ELF-1 (cell line): ENCODE results near the gene DDC.
"Not testable (repeated sequence)": the region's sequence is repeated elsewhere in the genome, so short reads cannot be mapped to it uniquely, and the experiment has no call there.

ENCODE experiments used
- DNase-seq: peaks from one replicate; pipeline ENCODE4 v3.0.0-alpha.2; 2016; ENCODE audit warnings: low read depth, low spot score

Gene DDC

DNA sequence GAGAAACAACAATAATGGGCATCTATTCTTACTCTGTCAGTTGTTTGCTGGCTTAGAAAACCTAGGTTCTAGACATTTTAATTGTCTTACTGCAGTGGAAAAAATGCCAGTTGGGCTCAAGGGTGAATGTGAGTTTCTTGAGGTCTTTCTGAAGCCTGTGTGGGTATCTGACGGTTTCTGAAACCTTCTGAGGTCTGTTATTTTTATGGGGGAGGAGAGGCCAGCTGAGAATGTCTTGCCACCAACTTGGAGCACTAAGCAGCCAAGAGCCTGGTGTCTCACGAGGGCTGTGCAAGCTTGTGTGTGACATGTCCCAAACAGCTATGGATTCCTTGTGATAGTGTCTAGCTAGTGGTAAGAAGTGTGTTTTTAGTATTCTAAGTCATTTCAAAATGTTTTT lies 24.2 kb upstream of the DDC start:
- DNase-seq: no peak

DNA sequence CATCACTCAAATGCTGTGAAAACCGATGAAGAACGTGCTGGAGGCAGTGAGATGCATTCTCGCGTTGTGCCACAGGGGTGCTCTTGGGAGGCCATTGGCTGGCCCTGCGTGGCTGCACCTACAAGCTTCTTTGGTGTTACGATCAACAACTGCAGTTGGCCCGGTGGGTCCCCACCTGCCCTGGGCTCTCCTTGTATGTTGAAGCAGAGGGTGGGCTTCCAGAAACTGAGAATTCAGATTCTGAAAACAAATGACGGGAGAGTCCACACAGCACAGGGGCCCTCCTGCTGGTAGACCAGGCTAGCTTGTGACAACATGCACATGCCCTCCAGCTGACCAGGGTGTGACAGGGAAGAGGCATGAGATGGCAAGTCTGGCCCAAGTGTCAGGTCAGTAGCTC lies 23.7 kb upstream of the DDC start:
- DNase-seq: peak; percentile 15

DNA sequence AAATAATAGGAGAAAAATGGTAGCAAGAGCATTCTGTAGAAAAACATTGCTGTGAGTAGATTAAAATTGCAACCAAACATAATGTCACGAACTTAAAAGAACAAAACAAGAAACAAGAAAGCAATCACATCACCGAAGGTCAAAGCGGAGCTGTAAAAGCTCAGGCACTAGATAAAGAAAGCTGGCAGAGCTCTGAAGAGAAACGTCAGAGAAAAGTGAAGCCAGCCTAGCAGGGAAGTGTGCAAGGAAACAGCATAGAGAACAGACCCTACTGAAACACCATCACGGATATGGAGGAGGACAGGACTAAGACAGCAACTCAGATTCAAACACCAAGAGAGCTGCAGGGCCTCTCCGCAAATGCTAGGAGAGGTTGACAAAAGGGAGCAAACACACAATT lies 22.5 kb upstream of the DDC start:
- DNase-seq: no peak

DNA sequence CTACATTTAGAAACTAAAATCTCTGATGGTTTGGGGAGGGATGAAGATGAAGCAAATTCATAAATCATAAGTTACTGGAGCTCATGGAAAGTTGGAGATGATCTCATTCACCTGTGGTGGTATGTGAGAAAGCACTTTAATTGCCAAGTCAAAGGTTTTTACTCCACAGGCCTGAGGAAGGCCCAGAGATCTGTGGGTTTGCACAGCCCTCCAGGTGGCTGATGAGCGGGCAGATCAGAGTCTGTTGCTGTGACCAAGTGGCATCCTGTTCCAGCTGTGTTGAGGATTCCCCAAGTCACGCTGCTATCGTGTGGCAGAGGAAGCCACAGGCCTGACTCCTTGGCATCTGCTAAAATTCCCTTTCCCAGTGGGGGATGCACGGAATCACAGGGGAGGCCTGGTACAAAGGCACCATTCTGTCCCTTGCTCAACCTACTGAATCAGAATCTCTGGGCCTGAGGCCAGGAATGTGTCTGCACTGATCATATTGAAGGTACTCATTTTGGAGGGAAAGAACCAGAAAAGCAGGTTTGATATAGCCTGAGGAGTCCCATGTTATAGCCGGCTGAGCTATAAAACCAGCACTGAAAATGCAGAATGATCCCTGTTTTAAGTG lies 19.7 kb upstream of the DDC start:
- DNase-seq: peak; percentile 28

DNA sequence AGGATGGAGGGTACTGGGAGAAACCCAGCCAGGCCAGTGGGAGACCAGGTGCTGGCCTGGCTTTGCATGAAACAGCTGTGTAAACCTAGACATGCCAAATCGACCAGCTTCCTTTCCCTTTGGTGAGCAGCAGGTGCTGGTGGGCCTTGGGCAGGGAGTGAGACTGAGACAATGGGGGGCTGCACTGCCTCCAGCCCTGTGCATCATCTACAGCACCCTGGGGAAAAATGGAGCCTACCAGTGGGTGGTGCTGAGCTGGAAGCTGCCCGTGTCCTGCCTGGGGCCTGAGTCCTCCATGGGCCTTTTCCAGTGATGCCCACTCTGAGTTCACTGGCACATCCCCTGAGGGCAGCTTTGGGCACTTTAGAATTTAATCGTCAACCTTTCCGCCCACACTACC lies 19.2 kb upstream of the DDC start:
- no peak for DNase-seq

DNA sequence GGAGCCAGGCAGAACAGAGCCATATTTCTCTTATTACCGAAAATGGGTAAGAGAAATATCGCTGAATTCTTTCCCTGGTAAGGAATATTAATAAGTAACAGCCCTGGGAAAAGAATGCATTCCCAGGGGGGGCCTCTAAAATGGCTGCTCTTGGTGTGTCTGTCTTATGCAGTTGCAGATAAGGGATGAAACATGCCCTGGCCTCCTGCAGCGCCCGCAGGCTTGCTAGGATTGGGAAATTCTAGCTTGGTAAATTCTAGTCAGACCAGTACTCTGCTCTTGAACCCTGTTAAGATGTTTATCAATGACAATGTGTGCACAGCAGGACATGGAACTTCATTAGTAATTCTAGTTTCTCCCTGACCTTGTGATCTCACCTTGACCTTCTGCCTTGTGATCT lies 18.1 kb upstream of the DDC start:
- DNase-seq: not testable (repeated sequence)

DNA sequence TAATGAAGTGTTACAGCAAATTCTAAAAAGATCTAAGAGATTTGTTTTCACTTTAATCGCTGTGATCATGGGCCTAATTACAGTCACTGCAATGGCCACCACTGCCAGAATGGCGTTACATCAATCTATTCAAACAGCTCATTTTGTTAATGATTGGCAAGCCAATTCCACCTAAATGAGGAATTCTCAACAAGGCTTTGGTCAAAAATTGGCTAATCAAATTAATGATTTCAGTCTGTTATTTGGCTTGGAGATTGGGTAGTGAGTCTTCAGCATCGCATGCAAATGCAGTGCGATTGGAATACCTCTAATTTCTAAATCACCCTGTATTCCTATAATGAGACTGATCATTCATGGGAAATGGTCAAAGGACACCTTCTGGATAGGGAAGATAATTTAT lies 17.1 kb upstream of the DDC start:
- DNase-seq: not testable (repeated sequence)

DNA sequence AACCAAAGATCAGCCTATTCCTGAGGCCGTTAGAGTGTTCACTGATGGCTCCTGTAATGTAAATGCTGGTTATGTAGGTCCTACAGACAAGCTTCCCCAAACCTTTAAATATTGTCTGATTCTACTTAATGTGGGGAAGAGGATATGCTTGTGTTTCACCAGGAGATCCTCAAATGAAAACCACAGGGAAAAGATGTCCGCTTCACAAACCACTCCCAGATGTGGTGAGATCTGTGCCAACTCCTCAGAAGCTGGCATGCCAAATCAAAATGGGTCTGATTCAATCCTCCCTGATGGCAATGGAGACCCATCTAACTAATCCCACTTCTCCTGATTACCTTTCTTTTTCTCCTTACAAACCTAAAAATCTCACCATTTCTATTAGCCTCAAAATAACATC lies 15.5 kb upstream of the DDC start:
- DNase-seq: not testable (repeated sequence)

DNA sequence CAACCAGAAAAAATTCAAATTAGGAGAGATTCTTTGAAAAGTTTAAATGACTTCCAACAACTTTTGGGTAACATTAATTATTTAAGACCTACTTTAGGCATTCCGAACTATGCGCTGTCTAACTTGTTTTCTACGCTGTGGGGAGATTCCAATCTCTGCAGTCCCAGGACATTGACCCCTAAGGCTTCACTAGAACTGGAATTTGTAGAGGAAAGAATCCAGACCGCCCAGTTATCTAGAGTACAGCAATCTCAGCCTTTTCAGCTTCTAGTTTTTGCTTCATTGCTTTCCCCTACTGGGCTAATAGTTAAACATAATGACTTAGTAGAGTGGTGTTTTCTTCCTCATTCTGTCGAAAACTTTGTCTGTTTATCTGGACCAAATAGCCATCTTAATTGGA lies 14.9 kb upstream of the DDC start:
- DNase-seq: peak; percentile 33

DNA sequence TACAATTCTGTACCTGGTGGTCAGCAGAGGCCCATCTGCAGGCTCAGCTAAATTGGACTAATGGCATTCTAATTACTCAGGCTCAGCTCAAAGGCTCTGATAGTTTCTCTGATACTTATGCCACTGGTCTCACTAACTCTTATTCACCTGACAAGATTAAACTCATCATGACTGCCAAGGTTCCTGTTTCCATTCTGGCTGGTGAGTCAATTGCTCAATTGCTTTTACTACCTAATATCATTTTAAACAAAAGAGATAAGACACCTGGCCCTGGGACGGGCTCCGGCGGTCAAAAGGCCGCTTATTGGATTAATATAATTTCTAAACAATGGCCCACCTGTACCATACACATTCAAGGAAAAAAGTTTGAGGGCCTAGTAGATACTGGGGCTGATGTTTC lies 12.9 kb upstream of the DDC start:
- not testable (repeated sequence) for DNase-seq

DNA sequence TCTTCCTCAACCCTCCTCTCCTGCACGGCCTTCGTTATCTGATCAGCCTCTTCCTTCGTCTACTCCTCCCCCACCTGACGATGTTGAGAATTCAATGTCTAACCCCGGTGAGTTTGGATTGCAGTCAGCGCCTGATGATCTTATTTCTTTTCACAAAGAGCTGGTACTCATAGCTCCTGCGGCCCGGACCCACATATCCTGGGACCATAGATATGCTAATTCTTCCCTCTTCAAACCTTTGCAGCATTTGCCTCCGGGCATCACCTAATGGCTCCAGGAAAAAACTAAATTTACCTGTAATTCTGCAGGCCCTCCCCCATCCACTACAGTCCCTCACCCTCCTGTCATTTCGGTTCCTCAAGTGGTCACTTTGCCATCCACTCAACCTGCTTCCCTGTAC lies 12.4 kb upstream of the DDC start:
- DNase-seq: no peak

DNA sequence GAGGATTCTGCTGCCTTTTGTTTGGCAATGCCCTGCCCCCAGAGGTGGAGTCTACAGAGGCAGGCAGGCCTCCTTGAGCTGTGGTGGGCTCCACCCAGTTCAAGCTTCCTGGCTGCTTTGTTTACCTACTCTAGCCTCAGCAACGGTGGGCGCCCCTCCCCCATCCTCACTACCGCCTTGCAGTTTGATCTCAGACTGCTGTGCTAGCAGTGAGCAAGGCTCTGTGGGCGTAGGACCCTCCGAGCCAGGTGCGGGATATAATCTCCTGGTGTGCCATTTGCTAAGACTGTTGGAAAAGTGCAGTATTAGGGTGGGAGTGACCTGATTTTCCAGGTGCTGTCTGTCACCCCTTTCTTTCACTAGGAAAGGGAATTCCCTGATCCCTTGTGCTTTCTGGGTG lies 11.2 kb upstream of the DDC start:
- not testable (repeated sequence) for DNase-seq

DNA sequence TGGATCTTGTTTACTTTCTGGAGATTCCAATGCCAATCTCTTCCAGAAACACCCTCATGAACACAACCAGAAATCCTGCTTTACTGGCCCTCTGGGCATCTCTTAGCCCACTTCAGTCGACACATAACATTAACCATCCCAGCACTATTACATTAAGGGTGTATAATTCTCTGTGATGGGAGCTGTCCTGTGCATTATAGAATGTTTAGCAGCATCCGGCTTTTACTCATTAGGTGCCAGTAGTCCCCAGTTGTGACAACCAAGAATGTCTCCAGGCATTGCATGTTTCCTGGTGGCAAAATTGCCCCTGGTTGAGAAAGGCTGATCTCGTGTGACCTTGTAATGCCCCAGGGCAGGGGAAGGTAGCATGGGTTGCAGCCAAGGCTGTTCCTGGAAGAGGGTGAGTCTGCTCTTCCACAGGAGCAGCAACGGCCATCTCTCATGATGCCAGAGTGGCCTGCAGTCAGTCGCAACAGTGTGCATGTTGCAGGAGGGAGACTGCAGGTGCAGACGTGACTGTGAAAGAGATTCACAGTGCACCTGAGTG lies 2.6 kb upstream of the DDC start:
- no peak for DNase-seq

DNA sequence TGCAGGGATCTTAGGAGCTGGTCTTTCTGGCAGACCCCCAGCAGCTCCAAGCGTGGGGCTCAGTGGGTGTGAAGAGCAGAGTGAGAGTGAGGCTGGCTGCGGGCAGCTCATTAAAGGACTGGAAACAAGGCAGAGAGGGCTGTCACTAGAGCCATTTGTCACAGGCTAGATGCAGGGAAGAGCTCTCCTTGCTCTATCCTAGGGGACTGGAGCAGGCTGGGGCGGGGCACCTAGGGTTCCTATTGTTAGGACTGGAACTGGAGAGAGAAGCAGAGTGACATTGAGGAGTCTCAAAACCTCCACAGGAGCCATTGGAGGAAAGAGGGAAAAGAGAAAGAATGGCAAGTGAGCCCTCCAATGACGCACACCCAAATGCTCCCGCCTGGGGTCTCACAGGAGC lies 772 bp upstream of the DDC start:
- DNase-seq: no peak

DNA sequence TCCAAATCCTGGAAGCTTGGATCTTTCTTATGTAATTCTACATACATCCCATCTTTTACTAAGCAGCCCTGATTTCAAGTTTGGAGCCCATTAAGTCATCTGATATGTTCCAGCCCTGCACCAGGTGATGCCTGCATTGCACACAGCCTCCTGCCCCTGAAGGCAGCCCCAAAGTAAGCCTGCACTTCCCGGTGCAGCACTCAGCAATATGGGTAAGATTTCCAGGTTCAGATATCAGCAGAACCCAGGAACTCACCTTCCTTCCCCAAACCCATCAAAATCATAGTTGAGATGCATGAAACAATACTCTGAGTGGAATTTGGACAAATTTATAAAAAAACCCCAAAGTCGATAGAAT lies 333 bp upstream of the DDC start:
- DNase-seq: no peak

DNA sequence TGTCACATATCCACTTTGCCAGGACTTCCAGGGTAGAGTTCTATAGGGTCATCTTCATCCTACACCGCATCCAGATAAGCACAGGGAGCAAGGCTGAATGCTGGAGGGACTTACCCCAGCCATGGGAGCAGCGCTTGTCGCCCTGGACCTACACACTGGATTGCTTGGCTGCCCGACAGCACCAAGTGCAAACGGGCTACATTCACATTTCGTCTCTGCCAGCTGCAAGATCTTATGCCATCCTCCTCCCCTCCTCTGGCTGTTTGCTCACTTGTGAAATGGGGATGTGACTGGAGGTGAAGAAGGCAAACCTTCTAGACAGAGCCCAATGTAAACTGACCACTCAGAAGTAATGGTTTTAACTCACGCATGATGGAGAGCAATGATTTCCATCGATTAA lies 1.0 kb downstream of the DDC start:
- DNase-seq: no peak

DNA sequence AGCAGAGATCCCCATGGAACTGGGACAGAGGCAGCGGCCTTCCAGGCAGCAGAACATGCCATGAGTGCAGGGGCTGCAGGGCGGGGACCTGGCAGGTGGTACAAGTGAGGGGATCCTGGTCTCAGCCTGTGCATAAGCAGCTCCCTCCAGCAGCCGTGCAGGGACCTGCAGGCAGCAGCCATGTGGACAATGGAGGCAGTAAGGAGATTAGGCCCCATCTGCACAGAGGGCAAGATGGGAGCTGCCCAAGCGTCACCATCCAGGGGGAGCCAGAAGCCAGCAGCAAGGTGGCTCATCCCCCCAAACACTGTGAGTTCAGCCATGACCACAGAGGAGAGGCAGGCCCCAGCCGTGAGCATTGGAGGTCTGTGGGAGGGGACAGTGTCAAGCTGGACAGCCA lies 3.1 kb downstream of the DDC start:
- DNase-seq: no peak

DNA sequence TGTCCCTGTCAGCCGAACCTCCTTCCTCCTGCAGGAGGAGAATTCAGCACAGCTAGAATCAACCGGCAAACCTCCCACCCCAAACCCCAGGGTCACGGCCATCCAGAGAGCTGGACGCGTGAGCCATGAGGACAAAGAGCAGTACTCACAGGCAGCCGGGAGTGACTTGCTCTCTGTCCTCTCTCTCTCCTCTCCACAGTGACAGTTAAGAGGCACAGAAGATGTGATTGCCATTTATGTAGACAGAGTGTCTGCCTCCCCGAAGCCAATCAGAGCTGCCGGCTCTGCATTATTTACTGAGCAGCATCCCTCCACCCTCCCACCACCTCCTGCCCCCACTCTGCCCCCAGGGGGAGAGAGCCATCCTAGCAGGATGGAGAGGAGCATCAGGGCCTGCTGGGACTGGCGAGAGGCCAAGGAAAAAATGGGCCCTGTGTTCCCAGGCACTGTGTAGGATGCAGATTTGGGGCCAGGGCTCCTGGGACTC lies 4.3 kb downstream of the DDC start:
- DNase-seq: peak; percentile 62

DNA sequence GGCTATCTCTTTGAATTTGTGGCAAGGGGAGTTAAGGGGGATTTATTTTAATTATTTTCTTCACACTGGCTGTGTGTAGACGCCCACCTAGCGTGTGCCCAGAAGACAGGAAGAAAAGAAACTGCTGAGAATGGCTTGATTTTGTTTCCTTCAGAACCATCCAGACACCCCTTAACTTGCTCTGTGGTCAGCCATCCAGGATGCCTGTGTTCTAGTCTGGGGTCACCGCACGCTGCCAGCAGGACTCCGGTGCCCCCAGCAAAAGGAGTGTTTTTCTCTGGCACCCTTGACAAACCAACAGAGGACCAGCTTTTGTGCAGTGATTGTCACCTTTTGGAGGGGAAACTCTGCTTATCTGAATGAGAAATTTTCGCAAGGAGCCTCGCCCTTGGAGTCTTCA lies 5.3 kb downstream of the DDC start:
- DNase-seq: no peak

DNA sequence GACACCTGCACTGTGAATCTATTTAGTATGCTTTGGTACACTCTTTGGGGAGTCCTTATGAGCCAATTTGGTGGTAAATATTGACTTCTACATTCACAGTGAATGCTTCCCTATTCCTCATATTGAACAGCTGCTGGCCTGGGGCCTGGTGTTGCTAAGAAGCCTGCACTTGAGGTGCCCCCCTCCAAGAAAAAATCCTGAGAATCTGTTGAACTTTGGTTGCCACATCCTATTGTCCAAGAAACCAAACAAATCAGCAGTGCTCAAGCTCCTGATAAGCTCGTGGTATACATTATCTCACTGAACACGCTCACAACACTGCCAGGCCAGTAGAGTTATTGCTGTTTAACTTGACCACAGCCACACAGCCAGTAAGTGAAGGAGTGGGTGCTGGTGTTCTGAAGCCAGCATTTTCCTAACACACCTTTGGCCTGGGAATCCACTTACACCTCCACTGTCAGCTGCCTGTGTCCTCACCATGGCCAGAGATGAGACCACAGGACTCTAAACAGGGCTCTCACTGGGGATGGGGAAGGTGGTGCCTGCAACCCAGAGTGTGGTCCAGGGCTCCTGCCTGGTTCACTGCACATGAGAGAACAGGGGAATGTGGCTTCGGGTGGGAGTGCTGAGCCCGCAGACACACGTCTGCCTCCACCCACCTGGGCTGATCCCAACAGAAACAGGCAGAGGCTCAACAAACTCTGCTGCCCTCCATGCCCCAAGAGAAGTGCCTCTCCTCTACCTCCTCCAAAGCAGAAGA lies 6.7 kb downstream of the DDC start:
- no peak for DNase-seq

DNA sequence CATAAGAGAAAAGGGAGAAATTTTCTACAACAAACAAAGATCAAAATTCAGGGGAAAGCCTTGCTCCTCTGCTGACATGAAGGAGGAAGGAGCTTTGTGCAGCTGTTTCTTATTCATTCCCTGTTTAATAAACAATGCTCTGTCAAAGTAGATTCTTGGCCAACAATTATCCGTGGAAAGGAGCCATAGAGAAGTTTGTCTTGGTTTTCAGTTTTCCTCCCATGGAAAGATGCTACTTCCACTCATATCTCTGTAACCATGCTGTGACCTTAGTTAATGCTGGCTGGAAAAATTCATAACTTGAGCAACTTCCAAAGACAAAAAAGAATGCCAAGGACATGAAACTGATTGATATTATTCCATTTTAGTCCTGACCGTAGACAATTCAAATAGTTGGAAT lies 8.1 kb downstream of the DDC start:
- DNase-seq: no peak

DNA sequence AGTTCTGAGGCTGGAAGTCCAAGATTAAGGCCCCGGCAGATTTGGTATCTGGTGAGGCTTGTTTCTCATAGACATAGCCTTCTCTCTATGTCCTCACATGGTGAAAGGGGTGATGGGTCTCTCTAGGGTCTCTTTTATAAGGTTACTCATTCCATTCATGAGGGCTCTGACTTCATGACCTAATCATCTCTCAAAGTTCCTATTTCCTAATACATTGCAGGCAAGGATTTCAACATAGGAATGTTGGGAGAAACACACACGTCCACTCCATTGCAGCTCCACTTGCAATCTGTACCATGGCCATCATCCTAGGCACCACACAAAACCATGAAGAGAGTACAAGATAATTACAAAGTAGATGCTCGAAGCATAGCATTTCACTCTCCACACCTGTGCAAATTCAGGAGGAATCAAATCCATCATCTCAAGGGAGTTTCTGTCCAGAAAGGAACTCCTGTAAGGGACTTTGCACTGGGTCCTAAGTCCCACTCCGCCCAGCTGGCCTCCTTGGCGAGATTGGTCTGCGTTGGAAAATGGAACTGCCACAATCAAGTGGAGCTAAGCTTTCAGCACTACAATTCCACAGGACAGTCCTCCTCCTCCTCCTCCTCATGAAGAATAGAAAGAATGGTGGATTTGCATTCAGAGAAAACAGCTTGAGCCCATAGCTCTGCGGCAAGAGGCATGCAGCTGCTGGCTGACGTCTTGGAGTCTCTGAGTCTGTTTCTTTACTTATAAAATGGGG lies 8.8 kb downstream of the DDC start:
- no peak for DNase-seq
